ENCODE results near the gene PRKCI. TPM values are rescaled to one million over a fixed set of nuclear protein-coding genes. Genes with fewer than 3 reads are reported as not detected.

The PRKCI gene
- total RNA-seq, 1 donor from 2014 or later, result 69.3 TPM

- Histone ChIP-seq H3K36me3 (ENCODE audit: control insufficient read depth, insufficient read depth, low read length) (no peaks in the 10 kb centered on the region), H3K4me3 (ENCODE audit: low read depth, low read length) (no peak overlapping the region), H3K27me3 (ENCODE audit: control insufficient read depth, insufficient read depth, low read length) (no peaks in the 10 kb centered on the region)
- TF ChIP-seq CTCF (IDR thresholded peaks at IDR 0.05; ENCODE audit: insufficient read depth, low read length, poor library complexity, severe bottlenecking), result no peak
- peak; percentile 56 for DNase-seq (ENCODE audit: low read depth)
These were observed 124.5 kb downstream of the PRKCI start for GRCh38 chr3:170346481-170347392.

- no peak overlapping the region for H3K4me3 ChIP-seq (ENCODE audit: low read depth, low read length)
- H3K36me3 ChIP-seq (ENCODE audit: control insufficient read depth, insufficient read depth, low read length), result no peaks in the 10 kb centered on the region
- no peak for DNase-seq (ENCODE audit: low read depth)
- no peak for TF ChIP-seq CTCF (IDR thresholded peaks at IDR 0.05; ENCODE audit: insufficient read depth, low read length, poor library complexity, severe bottlenecking)
- no peaks in the 10 kb centered on the region for H3K27me3 ChIP-seq (ENCODE audit: control insufficient read depth, insufficient read depth, low read length)
These were observed 128.5 kb downstream of the PRKCI start for GRCh38 chr3:170350515-170351413.

GRCh38 chr3:170352936-170353335 lies 130.7 kb downstream of the PRKCI start:
- TF ChIP-seq CTCF (IDR thresholded peaks at IDR 0.05; ENCODE audit: insufficient read depth, low read length, poor library complexity, severe bottlenecking), result no peak
- Histone ChIP-seq H3K4me3 (ENCODE audit: low read depth, low read length) (no peak overlapping the region), H3K36me3 (ENCODE audit: control insufficient read depth, insufficient read depth, low read length) (no peaks in the 10 kb centered on the region), H3K27me3 (ENCODE audit: control insufficient read depth, insufficient read depth, low read length) (no peaks in the 10 kb centered on the region)
- DNase-seq (ENCODE audit: low read depth), result no peak

- TF ChIP-seq CTCF (IDR thresholded peaks at IDR 0.05; ENCODE audit: insufficient read depth, low read length, poor library complexity, severe bottlenecking), result no peak
- no peak for DNase-seq (ENCODE audit: low read depth)
- Histone ChIP-seq H3K4me3 (ENCODE audit: low read depth, low read length) (no peak overlapping the region), H3K27me3 (ENCODE audit: control insufficient read depth, insufficient read depth, low read length) (no peaks in the 10 kb centered on the region), H3K36me3 (ENCODE audit: control insufficient read depth, insufficient read depth, low read length) (no peaks in the 10 kb centered on the region)
These were observed 131.3 kb downstream of the PRKCI start for GRCh38 chr3:170353485-170353884.

GRCh38 chr3:170354760-170355159 lies 132.5 kb downstream of the PRKCI start:
- H3K27me3 ChIP-seq (ENCODE audit: control insufficient read depth, insufficient read depth, low read length), result no peaks in the 10 kb centered on the region
- H3K4me3 ChIP-seq (ENCODE audit: low read depth, low read length), result no peak overlapping the region
- no peak for DNase-seq (ENCODE audit: low read depth)
- no peaks in the 10 kb centered on the region for H3K36me3 ChIP-seq (ENCODE audit: control insufficient read depth, insufficient read depth, low read length)
- no peak for TF ChIP-seq CTCF (IDR thresholded peaks at IDR 0.05; ENCODE audit: insufficient read depth, low read length, poor library complexity, severe bottlenecking)

Other genes with a start within 250 kb of the PRKCI start
- 13.2 and 14.2 TPM in 2 replicates for gene GPR160, start 184.4 kb upstream of the PRKCI start, total RNA-seq
- 22.4 and 33.1 TPM in 2 replicates for gene PHC3, start 40.7 kb upstream of the PRKCI start, total RNA-seq
- gene SKIL, start 135.3 kb downstream of the PRKCI start, total RNA-seq, result 108 and 117 TPM in 2 replicates
- 2.5 and 2.7 TPM in 2 replicates for gene CLDN11, start 196.4 kb downstream of the PRKCI start, total RNA-seq